ENCODE results near the gene RABEP1.
A peak's percentile ranks its signal among the peaks of the same experiment; 100 is the strongest.

RABEP1 gene

GRCh38 chr17:5365831-5366230 lies 83.7 kb downstream of the RABEP1 start:
- no peak for DNase-seq

GRCh38 chr17:5370411-5370810 lies 88.3 kb downstream of the RABEP1 start:
- no peak for DNase-seq

- DNase-seq: no peak
Measured at GRCh38 chr17:5373112-5373511, 91.0 kb downstream of the RABEP1 start.

- no peak for DNase-seq
Measured at GRCh38 chr17:5378566-5379207, 96.6 kb downstream of the RABEP1 start.

- no peak for DNase-seq
Measured at GRCh38 chr17:5379351-5380107, 97.4 kb downstream of the RABEP1 start.

- no peak for DNase-seq
Measured at GRCh38 chr17:5380491-5381135, 98.5 kb downstream of the RABEP1 start.

GRCh38 chr17:5381542-5381941 lies 99.5 kb downstream of the RABEP1 start:
- peak; percentile 8 for DNase-seq

GRCh38 chr17:5391678-5392077 lies 109.6 kb downstream of the RABEP1 start:
- DNase-seq: no peak

GRCh38 chr17:5396612-5397011 lies 114.5 kb downstream of the RABEP1 start:
- DNase-seq: no peak

- no peak for DNase-seq
Measured at GRCh38 chr17:5399767-5400166, 117.7 kb downstream of the RABEP1 start.

GRCh38 chr17:5405400-5405799 lies 123.3 kb downstream of the RABEP1 start:
- no peak for DNase-seq

- DNase-seq: no peak
Measured at GRCh38 chr17:5408186-5408585, 126.1 kb downstream of the RABEP1 start.

- no peak for DNase-seq
Measured at GRCh38 chr17:5410594-5411272, 128.6 kb downstream of the RABEP1 start.

GRCh38 chr17:5413682-5414081 lies 131.6 kb downstream of the RABEP1 start:
- peak; percentile 87 for DNase-seq

- no peak for DNase-seq
Measured at GRCh38 chr17:5416901-5417300, 134.8 kb downstream of the RABEP1 start.

- no peak for DNase-seq
Measured at GRCh38 chr17:5418858-5419355, 136.8 kb downstream of the RABEP1 start.

- DNase-seq: peak; percentile 97
Measured at GRCh38 chr17:5419356-5419958, 137.4 kb downstream of the RABEP1 start, which contains the start of gene NUP88. Gene NUP88 (minus strand): TSS chr17:5419662. CDS start chr17:5419650, 12 bp downstream.

- DNase-seq: peak; percentile 82
Measured at GRCh38 chr17:5419959-5420653, 138.0 kb downstream of the RABEP1 start, which contains the start of gene RPAIN. Gene RPAIN (plus strand): TSS chr17:5420182. CDS start chr17:5420211, 29 bp downstream.

GRCh38 chr17:5422505-5422904 lies 140.4 kb downstream of the RABEP1 start:
- peak; percentile 70 for DNase-seq

GRCh38 chr17:5424909-5425308 lies 142.8 kb downstream of the RABEP1 start:
- no peak for DNase-seq

- DNase-seq: no peak
Measured at GRCh38 chr17:5425826-5426225, 143.7 kb downstream of the RABEP1 start.
